Nephron progenitor cell (in vitro differentiated cells): ENCODE data around the gene SDK1.

Experiments used
- DNase-seq: peaks from one replicate; pipeline ENCODE4 v3.0.0; 2021
- H3K27ac Mint-ChIP-seq: 2 replicates; pipeline ENCODE4 v1.8.0; 2021; ENCODE audit warnings: mild to moderate bottlenecking, moderate library complexity, mixed read lengths
- H3K27me3 Mint-ChIP-seq: 2 replicates; pipeline ENCODE4 v1.8.0; 2021; ENCODE audit warnings: mild to moderate bottlenecking, low read depth, mixed read lengths; ENCODE audit not compliant: poor library complexity
- H3K36me3 Mint-ChIP-seq: 2 replicates; pipeline ENCODE4 v1.8.0; 2021; ENCODE audit warnings: low read depth, mixed read lengths
- H3K4me1 Mint-ChIP-seq: 2 replicates; pipeline ENCODE4 v1.8.0; 2021; ENCODE audit warnings: mixed read lengths
- H3K4me3 Mint-ChIP-seq: 2 replicates; pipeline ENCODE4 v1.8.0; 2021; ENCODE audit warnings: mild to moderate bottlenecking, moderate library complexity, mixed read lengths
- H3K9me3 Mint-ChIP-seq: 2 replicates; pipeline ENCODE4 v1.8.0; 2021; ENCODE audit warnings: mild to moderate bottlenecking, moderate library complexity, mixed read lengths
- CTCF ChIP-seq: fragments of 200-600 bp; sonication (generic); IDR thresholded peaks from 2 replicates; pipeline ENCODE4 v1.5.0; 2021; ENCODE audit warnings: antibody characterized with exemption

SDK1 gene

GRCh38 chr7:3630081-3630480, 329.0 kb downstream of the SDK1 start:
- Mint-ChIP-seq H3K4me3 (no peak overlapping the region), H3K4me1 (no peaks in the 10 kb centered on the region), H3K27ac (no peak overlapping the region), H3K27me3 (no peaks in the 10 kb centered on the region), H3K9me3 (peaks cover 33% of the 10 kb centered on the region), H3K36me3 (peaks cover 27% of the 10 kb centered on the region)
- no peak for TF ChIP-seq CTCF
- no peak for DNase-seq

DNA sequence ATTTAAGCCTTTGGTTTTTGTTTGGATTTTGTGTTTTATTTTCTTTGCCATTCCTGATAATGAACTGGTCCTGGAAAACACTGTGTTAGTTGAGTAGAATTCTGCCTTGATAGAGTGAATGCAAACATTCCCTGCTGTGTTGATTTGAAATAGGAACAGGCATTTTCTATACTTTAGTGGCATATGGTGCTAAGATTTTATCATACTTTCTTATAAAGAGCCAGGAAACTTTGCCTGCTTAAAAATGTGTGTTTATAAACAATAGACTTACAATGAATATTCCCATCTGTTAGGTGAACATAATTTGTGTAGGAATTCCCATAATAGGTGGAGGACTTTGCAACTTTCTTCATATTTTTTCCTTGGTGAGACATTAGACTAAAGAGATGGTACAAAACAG, 333.3 kb downstream of the SDK1 start:
- Mint-ChIP-seq H3K4me1 (no peaks in the 10 kb centered on the region), H3K27ac (no peak overlapping the region), H3K36me3 (peaks cover 20% of the 10 kb centered on the region), H3K4me3 (no peak overlapping the region), H3K9me3 (peaks cover 23% of the 10 kb centered on the region), H3K27me3 (no peaks in the 10 kb centered on the region)
- TF ChIP-seq CTCF: no peak
- no peak for DNase-seq

DNA sequence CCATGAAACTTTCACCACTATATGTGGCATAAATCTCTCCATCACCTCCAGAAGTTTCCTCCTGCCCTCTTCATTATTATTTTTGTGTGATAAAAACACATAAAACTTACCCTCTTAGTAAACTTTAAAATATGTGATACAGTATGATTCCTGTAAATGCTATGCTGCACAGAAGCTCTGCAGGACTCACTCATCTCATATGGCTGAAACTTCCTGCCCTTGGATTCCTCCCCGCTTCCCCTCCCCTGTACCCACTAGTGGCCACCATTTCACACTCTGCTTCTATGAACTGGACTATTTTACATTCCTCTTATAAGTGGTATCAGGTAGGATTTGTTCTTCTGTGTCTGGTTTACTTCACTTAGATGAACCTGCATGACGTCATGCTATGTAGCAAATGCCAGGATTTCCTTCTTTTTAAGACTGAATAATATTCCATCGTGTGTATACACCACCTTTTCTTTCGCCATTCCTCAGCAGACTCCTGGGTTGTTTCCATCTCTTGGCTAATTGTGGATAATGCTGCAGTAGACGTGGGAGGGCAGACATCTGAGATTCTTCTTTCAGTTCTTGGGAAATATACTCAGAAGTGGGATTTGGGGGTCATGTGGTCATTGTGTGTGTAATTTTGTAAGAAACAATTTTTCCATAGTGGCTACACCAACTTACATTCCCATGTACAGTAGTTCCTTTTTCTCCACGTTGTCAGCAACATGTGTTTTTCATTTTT, 335.2 kb downstream of the SDK1 start:
- Mint-ChIP-seq H3K4me3 (no peak overlapping the region), H3K36me3 (peaks cover 8% of the 10 kb centered on the region), H3K9me3 (peaks cover 4% of the 10 kb centered on the region), H3K4me1 (peaks cover 4% of the 10 kb centered on the region), H3K27ac (no peak overlapping the region), H3K27me3 (peaks cover 2% of the 10 kb centered on the region)
- no peak for TF ChIP-seq CTCF
- no peak for DNase-seq

DNA sequence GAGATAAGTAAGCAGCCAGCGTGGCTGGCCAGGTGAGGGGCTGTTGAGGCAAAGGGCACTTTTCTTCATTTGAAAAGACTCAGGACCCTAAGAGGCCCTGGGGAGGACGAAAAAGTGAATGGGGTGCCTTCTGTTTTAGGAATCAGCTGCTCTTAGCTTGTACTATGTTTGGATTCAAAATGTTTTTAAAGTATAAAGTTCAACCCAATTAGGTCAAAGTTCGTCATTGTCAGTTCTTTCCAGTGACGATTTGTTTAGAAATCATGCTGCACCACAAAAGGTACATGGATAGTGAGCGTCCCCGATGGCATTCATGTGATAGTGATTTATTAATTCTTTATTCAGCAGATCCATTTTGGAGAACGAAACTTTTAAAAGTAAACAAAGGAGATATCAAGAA, 338.2 kb downstream of the SDK1 start:
- no peak for DNase-seq
- TF ChIP-seq CTCF: no peak
- H3K4me3 Mint-ChIP-seq: no peak overlapping the region
- peaks cover 6% of the 10 kb centered on the region for H3K27me3 Mint-ChIP-seq
- no peak overlapping the region for H3K27ac Mint-ChIP-seq
- peaks cover 10% of the 10 kb centered on the region for H3K36me3 Mint-ChIP-seq
- H3K9me3 Mint-ChIP-seq: no peaks in the 10 kb centered on the region
- H3K4me1 Mint-ChIP-seq: peaks cover 9% of the 10 kb centered on the region

DNA sequence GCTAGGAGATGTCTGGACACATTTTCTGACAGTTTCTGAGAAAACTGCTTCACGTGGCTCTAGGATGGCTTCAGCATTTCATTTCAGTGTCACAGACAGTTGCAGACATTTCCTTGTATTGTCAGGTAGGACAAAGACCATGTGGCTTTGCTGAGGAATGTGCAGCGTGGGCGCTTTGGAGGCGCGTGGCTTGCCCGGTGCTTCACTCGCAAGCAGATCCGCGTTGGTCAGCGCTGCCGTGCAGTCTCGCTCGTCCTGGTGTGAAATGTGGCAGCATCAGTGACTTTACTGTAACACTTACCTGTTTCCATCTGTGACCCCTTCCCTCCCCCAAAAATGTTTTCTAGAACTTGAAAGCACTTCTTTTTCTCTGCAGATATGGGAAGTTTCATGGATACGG, 340.5 kb downstream of the SDK1 start:
- DNase-seq: no peak
- TF ChIP-seq CTCF: no peak
- Mint-ChIP-seq H3K27me3 (peaks cover 6% of the 10 kb centered on the region), H3K9me3 (no peaks in the 10 kb centered on the region), H3K4me1 (peaks cover 9% of the 10 kb centered on the region), H3K36me3 (peaks cover 10% of the 10 kb centered on the region), H3K27ac (no peak overlapping the region), H3K4me3 (no peak overlapping the region)

DNA sequence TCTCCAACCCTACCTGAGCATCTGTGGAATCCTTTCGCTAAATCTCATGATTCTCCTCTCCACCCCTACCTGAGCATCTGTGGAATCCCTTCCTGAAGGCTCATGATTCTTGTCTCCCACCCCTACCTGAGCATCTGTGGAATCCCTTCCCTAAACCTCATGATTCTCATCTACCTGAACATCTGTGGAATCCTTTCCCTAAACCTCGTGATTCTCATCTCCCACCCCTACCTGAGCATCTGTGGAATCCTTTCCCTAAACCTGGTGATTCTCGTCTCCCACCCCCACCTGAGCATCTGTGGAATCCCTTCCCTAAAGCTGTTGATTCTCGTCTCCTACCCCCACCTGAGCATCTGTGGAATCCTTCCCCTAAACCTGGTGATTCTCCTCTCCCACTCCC, 342.0 kb downstream of the SDK1 start:
- no peak overlapping the region for H3K27ac Mint-ChIP-seq
- peaks cover 10% of the 10 kb centered on the region for H3K36me3 Mint-ChIP-seq
- no peaks in the 10 kb centered on the region for H3K9me3 Mint-ChIP-seq
- TF ChIP-seq CTCF: no peak
- peaks cover 9% of the 10 kb centered on the region for H3K4me1 Mint-ChIP-seq
- peaks cover 6% of the 10 kb centered on the region for H3K27me3 Mint-ChIP-seq
- no peak for DNase-seq
- H3K4me3 Mint-ChIP-seq: no peak overlapping the region
